Osteocyte (in vitro differentiated cells): ENCODE results near the gene TMPRSS6. TPM values are rescaled to one million over a fixed set of nuclear protein-coding genes. Genes with fewer than 3 reads are reported as not detected.

Source experiments
- DNase-seq: peaks from one replicate; pipeline ENCODE4 v3.0.0; 2021; ENCODE audit warnings: mixed read lengths; ENCODE audit not compliant: unreplicated experiment; ENCODE audit errors: extremely low spot score
- H3K27ac Mint-ChIP-seq: one replicate; pipeline ENCODE4 v1.8.0; 2021; ENCODE audit warnings: mild to moderate bottlenecking, mixed read lengths; ENCODE audit not compliant: unreplicated experiment
- H3K27me3 Mint-ChIP-seq: one replicate; pipeline ENCODE4 v1.8.0; 2021; ENCODE audit warnings: mixed read lengths; ENCODE audit not compliant: unreplicated experiment
- H3K36me3 Mint-ChIP-seq: one replicate; pipeline ENCODE4 v1.8.0; 2021; ENCODE audit warnings: mixed read lengths; ENCODE audit not compliant: unreplicated experiment
- H3K4me1 Mint-ChIP-seq: one replicate; pipeline ENCODE4 v1.8.0; 2021; ENCODE audit warnings: mixed read lengths; ENCODE audit not compliant: unreplicated experiment
- H3K4me3 Mint-ChIP-seq: one replicate; pipeline ENCODE4 v1.8.0; 2021; ENCODE audit warnings: mild to moderate bottlenecking, moderate library complexity, mixed read lengths; ENCODE audit not compliant: unreplicated experiment
- H3K9me3 Mint-ChIP-seq: one replicate; pipeline ENCODE4 v1.8.0; 2021; ENCODE audit warnings: mixed read lengths; ENCODE audit not compliant: unreplicated experiment
- total RNA-seq: library from RNA; stranded (reverse); gene quantifications from 2 replicates; pipeline ENCODE4 v1.2.1, GENCODE V29; 2021
- TF ChIP-seq, protein P1 (sequence below): fragments of 200-600 bp; sonication (generic); IDR thresholded peaks from 2 replicates; pipeline ENCODE4 v1.5.0; 2021; ENCODE audit warnings: antibody characterized with exemption, mild to moderate bottlenecking, moderate library complexity

Gene TMPRSS6
- total RNA-seq, 1 donor from 2014 or later: not detected

DNA sequence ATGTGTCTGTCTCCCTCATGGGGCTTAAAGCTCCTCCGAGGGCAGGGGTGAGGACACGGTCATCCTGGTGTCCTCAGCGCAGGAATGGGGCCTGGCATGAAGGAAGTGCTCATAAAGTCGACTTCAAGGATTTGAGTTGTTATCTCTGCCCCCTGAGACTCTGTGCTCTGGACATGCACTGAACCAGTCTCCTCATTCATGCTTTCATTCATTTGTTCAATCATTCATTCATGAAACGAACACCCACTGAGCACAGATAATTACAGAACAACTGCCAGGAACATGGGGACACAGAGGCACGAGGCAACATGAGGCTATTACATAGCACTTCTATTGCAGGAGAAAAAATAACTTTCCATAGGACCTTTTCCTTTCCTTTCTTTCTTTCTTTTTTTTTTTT is 16.5 kb downstream of the TMPRSS6 start:
- no peak overlapping the region for H3K27ac Mint-ChIP-seq
- no peak overlapping the region for H3K4me3 Mint-ChIP-seq
- H3K4me1 Mint-ChIP-seq: peaks cover under 1% of the 10 kb centered on the region
- H3K36me3 Mint-ChIP-seq: no peaks in the 10 kb centered on the region
- TF ChIP-seq, protein P1, sequence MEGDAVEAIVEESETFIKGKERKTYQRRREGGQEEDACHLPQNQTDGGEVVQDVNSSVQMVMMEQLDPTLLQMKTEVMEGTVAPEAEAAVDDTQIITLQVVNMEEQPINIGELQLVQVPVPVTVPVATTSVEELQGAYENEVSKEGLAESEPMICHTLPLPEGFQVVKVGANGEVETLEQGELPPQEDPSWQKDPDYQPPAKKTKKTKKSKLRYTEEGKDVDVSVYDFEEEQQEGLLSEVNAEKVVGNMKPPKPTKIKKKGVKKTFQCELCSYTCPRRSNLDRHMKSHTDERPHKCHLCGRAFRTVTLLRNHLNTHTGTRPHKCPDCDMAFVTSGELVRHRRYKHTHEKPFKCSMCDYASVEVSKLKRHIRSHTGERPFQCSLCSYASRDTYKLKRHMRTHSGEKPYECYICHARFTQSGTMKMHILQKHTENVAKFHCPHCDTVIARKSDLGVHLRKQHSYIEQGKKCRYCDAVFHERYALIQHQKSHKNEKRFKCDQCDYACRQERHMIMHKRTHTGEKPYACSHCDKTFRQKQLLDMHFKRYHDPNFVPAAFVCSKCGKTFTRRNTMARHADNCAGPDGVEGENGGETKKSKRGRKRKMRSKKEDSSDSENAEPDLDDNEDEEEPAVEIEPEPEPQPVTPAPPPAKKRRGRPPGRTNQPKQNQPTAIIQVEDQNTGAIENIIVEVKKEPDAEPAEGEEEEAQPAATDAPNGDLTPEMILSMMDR: no peak
- DNase-seq: no peak
- H3K9me3 Mint-ChIP-seq: no peaks in the 10 kb centered on the region
- H3K27me3 Mint-ChIP-seq: peaks cover 41% of the 10 kb centered on the region

DNA sequence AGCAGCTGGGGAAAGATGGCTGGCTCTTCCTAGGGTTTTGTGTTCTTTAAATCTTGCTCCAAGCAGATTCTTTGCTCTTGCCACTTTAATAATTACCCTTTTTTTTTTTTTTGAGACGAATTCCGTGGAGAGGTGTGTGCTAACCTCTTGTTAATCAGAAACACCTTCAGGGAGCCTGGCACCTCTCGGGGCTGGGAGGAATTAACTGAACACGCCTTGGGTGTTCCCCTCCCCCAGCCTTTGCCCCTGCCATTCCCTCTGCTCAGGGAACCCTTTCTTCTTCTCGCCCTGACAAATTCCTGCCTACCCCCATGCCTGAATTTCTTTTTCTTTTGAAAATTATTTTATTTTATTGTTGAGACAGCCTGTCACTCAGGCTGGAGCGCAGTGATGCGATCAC is 17.5 kb downstream of the TMPRSS6 start:
- Mint-ChIP-seq H3K9me3 (no peaks in the 10 kb centered on the region), H3K4me1 (peaks cover 3% of the 10 kb centered on the region), H3K27ac (no peak overlapping the region), H3K27me3 (peaks cover 39% of the 10 kb centered on the region), H3K4me3 (no peak overlapping the region), H3K36me3 (no peaks in the 10 kb centered on the region)
- no peak for DNase-seq
- TF ChIP-seq, protein P1: no peak

DNA sequence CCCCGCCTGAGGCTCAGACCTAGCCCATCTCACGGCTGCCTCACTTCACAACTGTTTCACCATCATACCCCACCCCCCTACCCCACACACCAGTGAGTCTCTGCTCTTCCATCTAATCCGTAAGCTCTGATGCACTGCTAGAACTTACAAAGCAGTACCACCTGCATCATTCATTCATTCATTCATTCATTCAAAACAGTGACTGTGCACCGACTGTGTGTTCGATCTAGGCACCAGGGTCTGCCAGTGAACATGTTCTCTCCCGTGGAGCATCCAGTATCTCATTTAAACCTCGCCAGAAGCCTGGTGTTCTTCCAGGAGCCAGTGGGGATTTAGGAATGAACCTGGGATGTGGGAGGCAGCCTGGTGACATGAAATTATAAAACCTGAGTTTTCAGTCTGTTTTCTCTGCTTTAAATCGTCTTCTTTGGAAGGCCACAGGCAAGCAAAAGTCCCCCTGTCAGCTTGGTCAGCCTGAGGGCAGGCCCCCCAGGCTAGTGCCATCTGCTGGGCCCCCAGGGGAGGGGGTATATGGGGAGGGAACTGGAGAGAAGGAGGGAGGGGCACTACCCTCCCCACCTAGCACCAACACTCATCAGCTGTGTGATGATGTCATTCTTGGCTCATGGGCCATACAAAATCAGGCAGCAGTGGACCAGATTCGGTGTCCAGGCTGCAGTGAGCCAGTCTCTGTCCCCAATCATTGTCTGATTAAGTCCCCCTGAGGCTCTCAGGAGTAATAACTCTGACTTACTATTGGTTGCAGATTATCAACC is 18.4 kb downstream of the TMPRSS6 start:
- TF ChIP-seq, protein P1: no peak
- no peaks in the 10 kb centered on the region for H3K36me3 Mint-ChIP-seq
- H3K4me3 Mint-ChIP-seq: no peak overlapping the region
- H3K9me3 Mint-ChIP-seq: no peaks in the 10 kb centered on the region
- DNase-seq: no peak
- H3K27ac Mint-ChIP-seq: no peak overlapping the region
- H3K4me1 Mint-ChIP-seq: peaks cover 3% of the 10 kb centered on the region
- peaks cover 32% of the 10 kb centered on the region for H3K27me3 Mint-ChIP-seq

DNA sequence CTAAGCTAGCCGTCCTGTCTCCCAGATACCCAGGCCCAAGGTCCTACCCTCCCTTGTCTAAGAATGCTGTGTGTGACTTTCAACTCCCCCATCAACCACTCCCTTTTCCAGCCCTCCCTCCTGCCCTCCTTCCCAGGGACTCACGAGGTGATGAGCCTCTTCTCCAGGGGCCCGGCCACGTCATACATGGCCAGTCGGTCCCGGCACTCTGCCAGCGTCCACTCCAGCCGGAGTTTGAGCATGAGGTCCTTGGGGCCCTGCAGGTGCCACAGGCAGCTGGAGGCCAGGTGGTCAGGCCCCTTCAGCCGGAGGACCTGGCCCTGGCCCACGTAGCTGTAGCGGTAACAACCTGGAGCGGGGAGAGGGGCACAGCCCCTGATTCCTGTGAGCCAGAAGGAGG is 20.1 kb downstream of the TMPRSS6 start:
- peaks cover 21% of the 10 kb centered on the region for H3K27me3 Mint-ChIP-seq
- TF ChIP-seq, protein P1: no peak

DNA sequence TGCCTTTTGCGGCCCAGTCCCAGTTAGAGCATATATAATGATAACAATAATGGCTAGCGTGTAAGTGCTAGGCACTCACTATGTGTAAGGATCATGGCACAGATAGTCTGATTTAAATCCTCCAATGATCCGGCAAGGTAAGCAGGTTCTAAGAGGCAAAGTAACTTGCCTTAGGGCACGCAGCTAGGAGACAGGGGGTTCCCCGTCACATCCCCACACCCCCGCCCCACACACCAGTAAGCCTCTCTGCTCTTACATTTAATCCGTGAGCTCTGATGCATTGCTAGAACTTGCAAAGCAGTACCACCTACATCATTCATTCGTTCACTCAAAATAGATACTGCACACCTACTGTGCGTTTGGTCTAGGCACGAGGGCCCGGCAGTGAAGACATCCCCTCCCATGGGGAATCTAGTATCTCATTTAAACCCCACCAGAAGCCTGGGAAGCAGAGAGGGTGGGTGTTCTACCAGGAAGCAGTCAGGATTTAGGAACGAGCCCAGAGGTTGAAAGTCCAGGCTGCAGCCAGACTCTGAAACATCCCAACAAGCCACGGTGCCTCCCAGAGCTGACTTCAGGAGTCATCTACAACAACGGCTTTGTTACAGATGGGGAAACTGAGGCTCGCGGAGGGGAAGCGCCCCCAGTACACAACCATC is 20.6 kb downstream of the TMPRSS6 start:
- Mint-ChIP-seq H3K4me3 (no peak overlapping the region), H3K4me1 (peaks cover 3% of the 10 kb centered on the region), H3K36me3 (no peaks in the 10 kb centered on the region), H3K27me3 (peaks cover 16% of the 10 kb centered on the region), H3K27ac (no peak overlapping the region), H3K9me3 (no peaks in the 10 kb centered on the region)
- no peak for DNase-seq
- TF ChIP-seq, protein P1: no peak

More for the DNA sequence above, 20.1 kb downstream of the TMPRSS6 start:
- Mint-ChIP-seq H3K36me3 (no peaks in the 10 kb centered on the region), H3K9me3 (no peaks in the 10 kb centered on the region), H3K4me3 (no peak overlapping the region), H3K4me1 (peaks cover 3% of the 10 kb centered on the region), H3K27ac (no peak overlapping the region)
- no peak for DNase-seq
